ENCODE data around the gene RAB11FIP4. TPM values are rescaled to one million over a fixed set of nuclear protein-coding genes. Genes with fewer than 3 reads are reported as not detected.

RAB11FIP4 gene
- total RNA-seq, 1 experiment from 2014 or later: 10.8 TPM

DNA sequence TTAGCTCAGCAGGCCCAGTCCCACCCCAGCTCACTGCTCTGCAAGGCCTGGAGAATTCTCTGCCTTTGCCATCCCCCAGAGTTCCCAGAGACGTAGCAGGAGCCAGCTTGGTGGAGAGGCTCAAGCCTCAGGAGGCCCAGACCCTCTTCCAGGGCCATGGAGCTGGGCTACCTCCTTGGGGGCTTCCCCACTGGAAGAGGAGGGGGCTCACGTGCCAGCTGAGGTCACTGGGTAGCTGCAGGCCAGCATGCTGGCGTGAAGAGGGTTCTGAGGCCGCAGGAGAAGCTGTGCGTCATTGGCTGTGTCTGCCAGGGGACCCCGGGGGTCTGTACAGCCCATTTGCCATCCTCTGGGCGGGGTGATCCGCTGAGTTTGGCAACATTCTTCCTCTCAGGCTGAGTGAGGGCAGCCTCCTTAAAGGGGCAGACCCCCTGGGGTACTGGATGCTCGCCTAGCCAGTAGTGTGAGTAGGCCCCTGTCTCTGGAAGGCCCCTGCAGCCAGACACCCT lies 131.6 kb downstream of the RAB11FIP4 start:
- BruUV-seq (replicated peaks): no TSS peak
- POLR2A ChIA-PET: no interaction called here
- ATAC-seq: no peak
- Histone ChIP-seq H3K4me3 (ENCODE audit: low read depth in 2 of 2, low read length in 2 of 2) (no peak overlapping the region), H3K27ac (ENCODE audit: low read length) (no peak overlapping the region), H3K9me3 (ENCODE audit: control insufficient read depth, insufficient read depth, low read depth, low read length) (no peaks in the 10 kb centered on the region), H3K36me3 (ENCODE audit: control insufficient read depth, insufficient read depth, low read length) (no peaks in the 10 kb centered on the region), H3K4me1 (ENCODE audit: control insufficient read depth, insufficient read depth, low read length) (no peaks in the 10 kb centered on the region), H3K27me3 (ENCODE audit: control insufficient read depth, insufficient read depth, low read length) (no peaks in the 10 kb centered on the region)
- no peak for DNase-seq (ENCODE audit: low read depth, low spot score)
- in situ Hi-C loops (cut with HindIII; ENCODE audit: low pct_unique_long_range_greater_than_20kb, low sequenced_read_pairs): no loop called here
- TF ChIP-seq, protein P1, sequence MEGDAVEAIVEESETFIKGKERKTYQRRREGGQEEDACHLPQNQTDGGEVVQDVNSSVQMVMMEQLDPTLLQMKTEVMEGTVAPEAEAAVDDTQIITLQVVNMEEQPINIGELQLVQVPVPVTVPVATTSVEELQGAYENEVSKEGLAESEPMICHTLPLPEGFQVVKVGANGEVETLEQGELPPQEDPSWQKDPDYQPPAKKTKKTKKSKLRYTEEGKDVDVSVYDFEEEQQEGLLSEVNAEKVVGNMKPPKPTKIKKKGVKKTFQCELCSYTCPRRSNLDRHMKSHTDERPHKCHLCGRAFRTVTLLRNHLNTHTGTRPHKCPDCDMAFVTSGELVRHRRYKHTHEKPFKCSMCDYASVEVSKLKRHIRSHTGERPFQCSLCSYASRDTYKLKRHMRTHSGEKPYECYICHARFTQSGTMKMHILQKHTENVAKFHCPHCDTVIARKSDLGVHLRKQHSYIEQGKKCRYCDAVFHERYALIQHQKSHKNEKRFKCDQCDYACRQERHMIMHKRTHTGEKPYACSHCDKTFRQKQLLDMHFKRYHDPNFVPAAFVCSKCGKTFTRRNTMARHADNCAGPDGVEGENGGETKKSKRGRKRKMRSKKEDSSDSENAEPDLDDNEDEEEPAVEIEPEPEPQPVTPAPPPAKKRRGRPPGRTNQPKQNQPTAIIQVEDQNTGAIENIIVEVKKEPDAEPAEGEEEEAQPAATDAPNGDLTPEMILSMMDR (IDR thresholded peaks at IDR 0.05): no peak
- intact Hi-C loops (cut with micrococcal nuclease; ENCODE audit: unreplicated experiment): no loop called here
- CTCF ChIA-PET: interaction anchor here (1.0 kb wide), 1 partner anchor 325 kb away, joined by 9 read pairs; no protein-coding TSS in a partner anchor

DNA sequence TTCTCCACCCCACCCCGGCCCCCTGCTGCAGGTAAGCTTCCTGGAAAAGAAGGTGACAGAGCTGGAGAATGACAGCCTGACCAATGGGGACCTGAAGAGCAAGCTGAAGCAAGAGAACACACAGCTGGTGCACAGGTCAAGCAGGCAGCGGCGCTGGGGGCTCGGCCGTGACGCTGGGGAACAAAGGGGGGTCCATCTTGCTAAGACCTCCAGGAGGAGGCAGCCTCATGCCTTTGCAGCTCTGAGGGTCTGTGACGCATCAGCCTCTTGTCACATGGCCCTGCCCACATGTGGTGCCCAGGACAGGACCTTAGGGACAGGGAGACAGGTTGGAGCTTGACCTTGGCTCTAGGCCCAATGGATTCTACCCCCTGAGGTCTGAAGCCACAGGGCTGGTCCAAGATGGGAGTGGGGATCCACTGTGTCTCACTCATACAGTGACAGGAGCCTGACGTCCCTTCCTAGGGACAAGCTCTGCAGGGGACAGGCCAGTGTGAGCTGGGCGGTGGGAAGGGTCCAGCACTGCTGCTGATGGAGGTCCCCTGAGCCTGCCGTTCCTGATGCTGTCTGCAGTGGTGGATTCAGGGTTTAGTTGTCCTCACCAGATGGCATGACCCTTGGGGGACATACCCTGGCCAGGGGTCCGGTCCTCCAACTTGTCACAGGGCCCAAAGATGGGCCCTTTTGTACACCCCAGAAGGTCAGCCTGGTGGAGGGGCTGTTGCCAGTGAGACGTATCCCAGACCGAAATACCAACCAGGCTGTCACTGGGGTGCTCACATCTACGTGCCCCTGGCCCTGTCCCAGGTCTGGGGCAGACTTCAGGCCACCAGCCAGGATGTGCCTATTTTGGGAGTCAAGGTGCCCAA lies 132.6 kb downstream of the RAB11FIP4 start:
- TF ChIP-seq TCF7L2 (IDR thresholded peaks at IDR 0.05; ENCODE audit: low read depth, low read length) (no peak), POLR2AphosphoS5 (IDR thresholded peaks at IDR 0.05; ENCODE audit: low read depth, low read length) (no peak), SIN3A (IDR thresholded peaks at IDR 0.05; ENCODE audit: borderline replicate concordance, insufficient read depth, low read depth, low read length) (no peak)
- TF ChIP-seq, protein P2, sequence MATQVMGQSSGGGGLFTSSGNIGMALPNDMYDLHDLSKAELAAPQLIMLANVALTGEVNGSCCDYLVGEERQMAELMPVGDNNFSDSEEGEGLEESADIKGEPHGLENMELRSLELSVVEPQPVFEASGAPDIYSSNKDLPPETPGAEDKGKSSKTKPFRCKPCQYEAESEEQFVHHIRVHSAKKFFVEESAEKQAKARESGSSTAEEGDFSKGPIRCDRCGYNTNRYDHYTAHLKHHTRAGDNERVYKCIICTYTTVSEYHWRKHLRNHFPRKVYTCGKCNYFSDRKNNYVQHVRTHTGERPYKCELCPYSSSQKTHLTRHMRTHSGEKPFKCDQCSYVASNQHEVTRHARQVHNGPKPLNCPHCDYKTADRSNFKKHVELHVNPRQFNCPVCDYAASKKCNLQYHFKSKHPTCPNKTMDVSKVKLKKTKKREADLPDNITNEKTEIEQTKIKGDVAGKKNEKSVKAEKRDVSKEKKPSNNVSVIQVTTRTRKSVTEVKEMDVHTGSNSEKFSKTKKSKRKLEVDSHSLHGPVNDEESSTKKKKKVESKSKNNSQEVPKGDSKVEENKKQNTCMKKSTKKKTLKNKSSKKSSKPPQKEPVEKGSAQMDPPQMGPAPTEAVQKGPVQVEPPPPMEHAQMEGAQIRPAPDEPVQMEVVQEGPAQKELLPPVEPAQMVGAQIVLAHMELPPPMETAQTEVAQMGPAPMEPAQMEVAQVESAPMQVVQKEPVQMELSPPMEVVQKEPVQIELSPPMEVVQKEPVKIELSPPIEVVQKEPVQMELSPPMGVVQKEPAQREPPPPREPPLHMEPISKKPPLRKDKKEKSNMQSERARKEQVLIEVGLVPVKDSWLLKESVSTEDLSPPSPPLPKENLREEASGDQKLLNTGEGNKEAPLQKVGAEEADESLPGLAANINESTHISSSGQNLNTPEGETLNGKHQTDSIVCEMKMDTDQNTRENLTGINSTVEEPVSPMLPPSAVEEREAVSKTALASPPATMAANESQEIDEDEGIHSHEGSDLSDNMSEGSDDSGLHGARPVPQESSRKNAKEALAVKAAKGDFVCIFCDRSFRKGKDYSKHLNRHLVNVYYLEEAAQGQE (IDR thresholded peaks at IDR 0.05; ENCODE audit: insufficient read depth in 1 of 2, low read depth in 2 of 2, low read length in 1 of 2): no peak
- TF ChIP-seq, protein P1 (IDR thresholded peaks at IDR 0.05): no peak
- Histone ChIP-seq H3K4me3 (ENCODE audit: low read depth in 2 of 2, low read length in 2 of 2) (no peak overlapping the region), H3K9me3 (ENCODE audit: control insufficient read depth, insufficient read depth, low read depth, low read length) (no peaks in the 10 kb centered on the region), H3K27me3 (ENCODE audit: control insufficient read depth, insufficient read depth, low read length) (no peaks in the 10 kb centered on the region), H3K4me1 (ENCODE audit: control insufficient read depth, insufficient read depth, low read length) (no peaks in the 10 kb centered on the region), H3K36me3 (ENCODE audit: control insufficient read depth, insufficient read depth, low read length) (no peaks in the 10 kb centered on the region), H3K27ac (ENCODE audit: low read length) (no peak overlapping the region)
- intact Hi-C loops (cut with micrococcal nuclease; ENCODE audit: unreplicated experiment): loop anchor here (2.0 kb wide), 1 partner anchor 87 kb away; no protein-coding TSS in a partner anchor
- ChIA-PET CTCF (interaction anchor here (0.7 to 1.5 kb wide), 3 partner anchors 11 to 84 kb away, joined by 3 to 5 read pairs (median 3); no protein-coding TSS in a partner anchor), POLR2A (no interaction called here)
- in situ Hi-C loops (cut with HindIII; ENCODE audit: low pct_unique_long_range_greater_than_20kb, low sequenced_read_pairs): no loop called here
- DNase-seq (ENCODE audit: low read depth, low spot score) (no peak), ATAC-seq (no peak)
- BruUV-seq (replicated peaks): no TSS peak
